Activated CD4-positive, alpha-beta T cell treated with anti-CD3 and anti-CD28 coated beads, Interleukin-2, amount 50 U/mL, for 4 hours (primary cell): ENCODE data around the gene B3GNT9.

ENCODE experiments used
- DNase-seq, 2 experiments: peaks; one replicate each; pipeline ENCODE4 v3.0.0-alpha.2; 2020

The B3GNT9 gene

DNA sequence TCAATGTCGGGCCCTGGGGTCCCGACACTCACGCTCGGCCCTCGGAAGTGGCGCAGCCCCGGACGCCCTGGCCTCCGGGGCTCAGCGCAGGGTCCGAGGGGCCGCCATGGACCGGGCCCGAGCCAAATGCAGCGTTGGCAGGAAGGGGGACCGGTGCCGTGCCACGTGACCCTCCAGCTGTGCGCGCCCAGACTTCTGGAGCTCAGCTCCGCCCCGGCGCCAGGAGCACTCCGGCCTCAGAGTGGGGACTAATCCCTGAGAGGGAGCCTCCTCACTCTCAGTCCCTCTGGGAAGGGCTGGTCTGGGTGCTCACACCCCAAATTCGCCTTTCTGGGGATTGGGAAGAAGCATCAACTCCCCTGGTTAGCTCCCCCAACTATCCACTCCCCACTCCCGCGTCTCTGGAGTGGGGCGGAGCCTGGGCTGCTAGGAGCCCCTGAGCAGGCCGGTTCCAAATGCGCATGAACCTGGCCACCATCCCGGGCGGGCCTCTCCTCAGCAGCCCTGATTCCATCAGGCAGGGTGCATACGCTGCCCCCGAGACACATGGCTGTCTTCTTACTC, at the start of gene B3GNT9:
B3GNT9 (minus strand) TSS at position 166 of the 564 bp plus-strand sequence. CDS start 513 bp downstream, outside the sequence.
- DNase-seq, result no peak

DNA sequence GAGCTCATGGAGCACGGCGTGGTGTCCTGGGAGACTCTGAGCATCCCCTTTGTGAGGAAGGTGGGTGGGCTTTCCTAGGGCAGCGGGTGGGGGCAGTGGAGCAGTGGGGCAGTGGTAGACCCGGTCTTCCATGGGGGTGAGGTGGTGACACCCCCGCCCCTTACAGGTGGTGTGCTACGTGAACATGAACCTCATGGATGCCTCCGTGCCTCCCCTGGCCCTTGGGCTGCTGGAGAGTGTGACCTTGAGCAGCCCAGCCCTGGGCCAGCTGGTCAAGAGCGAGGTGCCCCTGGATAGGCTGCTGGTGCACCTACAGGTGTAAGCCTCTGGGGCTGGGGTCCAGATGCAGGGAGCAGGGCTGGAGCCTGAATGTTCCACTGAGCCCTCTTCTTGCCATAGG, 49.7 kb upstream of the B3GNT9 start:
- DNase-seq, result no peak

DNA sequence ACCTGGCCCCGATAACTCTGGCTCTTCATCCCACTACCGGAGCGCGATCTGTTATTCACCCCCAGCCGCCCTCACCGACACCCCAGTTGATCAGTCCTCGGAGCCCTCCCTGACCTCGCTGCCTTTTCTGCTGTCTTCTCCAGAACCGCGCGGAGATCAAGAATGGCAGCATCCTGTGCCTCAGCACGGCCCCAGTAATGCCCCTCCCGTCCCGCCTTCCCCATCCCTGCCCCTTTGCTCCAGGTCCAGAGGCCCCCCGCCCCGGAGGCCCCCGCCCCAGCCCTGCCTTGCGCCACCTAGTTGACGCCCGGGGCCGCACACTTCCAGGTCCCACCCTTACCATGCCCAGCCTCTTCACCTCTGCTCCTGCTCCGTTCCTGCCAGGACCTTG, 49.0 kb upstream of the B3GNT9 start:
- no peak for DNase-seq

- no peak for DNase-seq
Observed at GRCh38 chr16:67199011-67199807, 48.4 kb upstream of the B3GNT9 start, which contains the start of gene ELMO3. Gene ELMO3, plus strand, starts transcription at chr16:67199131. Its CDS starts 196 bp downstream, at chr16:67199327.

DNA sequence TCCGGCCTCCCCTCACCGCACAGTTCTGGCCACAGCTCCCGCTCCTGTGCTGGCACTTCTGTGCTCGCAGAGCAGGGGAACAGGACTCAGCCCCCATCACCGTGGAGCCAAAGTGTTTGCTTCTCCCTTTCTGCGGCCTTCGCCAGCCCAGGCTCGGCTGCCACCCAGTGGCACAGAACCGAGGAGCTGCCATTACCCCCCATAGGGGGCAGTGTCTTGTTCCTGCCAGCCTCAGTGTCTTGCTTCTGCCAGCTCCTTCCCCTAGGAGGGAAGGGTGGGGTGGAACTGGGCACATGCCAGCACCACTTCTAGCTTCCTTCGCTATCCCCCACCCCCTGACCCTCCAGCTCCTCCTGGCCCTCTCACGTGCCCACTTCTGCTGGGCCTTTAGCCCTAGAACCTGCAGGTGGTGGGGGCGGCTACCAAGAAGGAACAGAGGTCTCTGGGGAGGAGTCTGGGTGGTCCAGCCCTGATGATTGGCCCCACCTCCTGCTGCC, 47.5 kb upstream of the B3GNT9 start:
- DNase-seq, result no peak

DNA sequence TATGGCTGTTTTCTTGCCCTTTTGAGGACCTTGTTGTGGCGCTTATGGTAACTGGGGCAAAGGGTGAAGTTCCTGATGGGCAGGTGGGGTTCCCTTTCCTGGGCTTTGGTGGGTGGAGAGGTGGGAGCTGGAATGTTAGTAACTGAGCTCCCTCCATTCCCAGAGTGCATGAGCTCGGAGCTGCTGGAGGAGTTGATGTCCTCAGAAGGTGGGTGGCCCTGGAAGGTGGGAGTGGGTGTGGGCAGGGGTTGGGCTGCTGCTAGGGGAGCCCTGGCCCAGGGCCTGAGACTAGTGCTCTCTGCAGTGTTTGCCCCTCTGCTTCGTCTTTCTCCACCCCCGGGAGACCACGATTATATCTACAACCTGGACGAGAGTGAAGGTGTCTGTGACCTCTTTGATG, 46.9 kb upstream of the B3GNT9 start:
- no peak for DNase-seq

DNA sequence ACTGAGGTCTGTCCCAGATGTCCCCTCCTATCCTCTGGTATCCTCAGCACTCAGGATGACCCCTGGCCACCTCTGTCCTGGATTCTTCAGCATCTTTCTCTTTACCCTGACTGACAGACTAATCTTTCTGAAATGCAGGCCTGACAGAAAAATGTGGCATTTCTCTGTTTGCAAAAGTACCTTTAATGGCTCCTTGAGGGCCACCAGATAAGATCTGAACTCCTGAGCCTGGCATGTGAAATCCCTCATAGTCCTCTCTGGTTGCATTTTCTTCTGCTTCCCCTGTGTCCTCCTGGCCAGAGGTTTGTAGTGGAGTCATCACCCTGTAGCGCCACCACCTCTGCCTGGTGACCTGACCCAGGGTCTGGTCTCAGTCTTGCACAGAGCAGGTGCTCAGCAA, 46.1 kb upstream of the B3GNT9 start:
- DNase-seq, result no peak

GRCh38 chr16:67195676-67196075, 44.9 kb upstream of the B3GNT9 start:
- no peak for DNase-seq

GRCh38 chr16:67194260-67194659, 43.5 kb upstream of the B3GNT9 start:
- DNase-seq, result no peak

DNA sequence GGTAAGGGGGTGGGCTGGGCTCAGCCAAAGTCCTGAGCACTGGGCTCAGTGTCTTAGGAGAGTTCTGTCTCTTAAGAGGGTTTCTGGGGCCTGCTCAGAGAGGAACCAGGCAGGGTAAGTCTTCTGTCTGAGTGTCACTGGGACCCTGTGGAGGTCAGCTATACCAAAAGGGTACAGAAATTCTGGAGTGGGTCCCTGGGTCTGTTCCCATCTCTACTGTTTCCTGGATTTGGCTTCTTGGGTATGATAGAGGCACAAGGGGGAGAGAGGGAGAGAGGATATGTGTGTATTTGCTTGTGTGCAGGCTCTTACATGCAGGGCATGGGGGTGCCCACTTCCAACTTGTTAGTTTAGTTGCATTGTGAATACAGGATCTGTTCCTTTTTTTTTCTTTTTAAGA, 42.7 kb upstream of the B3GNT9 start:
- DNase-seq, result no peak

GRCh38 chr16:67192781-67193361, 42.1 kb upstream of the B3GNT9 start:
- DNase-seq, result no peak

GRCh38 chr16:67191995-67192681, 41.3 kb upstream of the B3GNT9 start, which contains the start of gene E2F4:
Gene E2F4, plus strand, starts transcription at chr16:67192155. Its CDS starts 73 bp downstream, at chr16:67192228.
- peak; percentile 77 to 81 for DNase-seq

DNA sequence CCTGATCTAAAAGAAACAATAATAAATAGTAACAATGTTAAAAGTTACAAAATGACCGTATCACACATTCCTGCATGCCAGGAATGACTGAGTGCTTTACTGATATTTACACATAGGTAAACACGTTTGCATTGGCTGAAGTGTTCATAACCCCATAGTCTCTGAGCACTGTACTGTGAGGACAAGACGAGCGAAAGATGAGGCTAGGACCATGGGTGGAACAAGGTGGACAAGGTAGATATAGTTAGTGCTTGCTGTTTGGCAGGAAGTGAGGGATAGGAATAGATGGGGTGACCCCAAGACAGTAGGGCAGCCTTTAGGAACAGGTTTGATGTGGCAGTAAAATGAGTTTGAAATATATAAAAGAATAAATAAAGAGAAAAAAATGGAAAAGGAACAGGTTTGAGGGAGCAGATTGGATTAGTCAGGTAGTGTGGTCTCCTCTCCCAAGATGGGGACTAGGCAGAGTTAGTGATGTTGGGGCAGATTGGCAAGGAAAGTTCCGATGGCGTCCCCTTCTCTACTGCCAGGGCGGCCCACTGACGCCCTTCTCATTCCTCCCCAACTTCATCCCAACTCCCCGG, 40.7 kb upstream of the B3GNT9 start:
- DNase-seq, result no peak

- DNase-seq, result no peak
Observed at GRCh38 chr16:67190448-67191399, 39.9 kb upstream of the B3GNT9 start.

GRCh38 chr16:67190041-67190440, 39.2 kb upstream of the B3GNT9 start, which contains the start of gene EXOC3L1:
Gene EXOC3L1, minus strand, starts transcription at chr16:67190136. Its CDS starts 460 bp downstream, at chr16:67189676.
- no peak for DNase-seq

DNA sequence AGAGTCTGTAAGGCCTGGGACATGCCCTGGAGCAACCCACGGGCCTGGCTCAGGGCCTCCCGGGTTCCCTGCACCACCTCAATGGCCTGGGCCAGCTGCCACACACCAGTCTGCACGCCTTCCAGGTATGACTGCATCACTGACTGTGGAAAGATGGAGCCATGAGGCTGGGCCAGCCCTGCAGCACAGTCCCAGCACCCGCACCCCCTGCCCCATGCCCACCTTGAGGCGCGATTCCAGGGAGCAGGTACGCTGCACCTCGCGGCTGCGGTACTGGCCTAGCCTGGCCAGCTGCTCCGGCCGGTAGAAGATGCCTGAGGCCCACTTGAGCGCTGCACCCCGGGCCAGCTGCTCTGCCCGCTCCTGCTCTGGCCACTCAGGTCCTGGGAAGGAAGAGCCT, 38.0 kb upstream of the B3GNT9 start:
- DNase-seq, result no peak

GRCh38 chr16:67188323-67188722, 37.5 kb upstream of the B3GNT9 start:
- DNase-seq, result no peak

GRCh38 chr16:67187175-67187890, 36.5 kb upstream of the B3GNT9 start:
- no peak for DNase-seq

DNA sequence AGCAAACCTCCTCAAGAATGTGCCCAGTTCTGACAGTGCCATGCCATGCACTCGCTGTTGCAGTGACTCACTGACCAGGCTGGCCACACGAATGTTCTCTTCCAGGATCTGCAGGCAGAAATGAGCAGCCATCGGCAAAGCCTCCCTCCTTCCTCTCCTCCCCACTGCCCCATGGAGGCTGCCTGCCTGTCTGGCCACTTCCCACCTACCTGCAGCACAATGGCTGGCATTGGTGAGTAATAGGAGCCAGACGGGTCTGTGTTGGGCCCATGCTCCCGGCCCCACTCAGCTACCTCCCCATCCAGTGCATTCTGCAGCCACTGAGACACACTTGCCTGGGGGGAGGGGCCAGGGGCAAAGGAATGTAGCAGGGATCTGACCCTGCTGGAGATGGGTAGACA, 35.8 kb upstream of the B3GNT9 start:
- DNase-seq, result no peak

DNA sequence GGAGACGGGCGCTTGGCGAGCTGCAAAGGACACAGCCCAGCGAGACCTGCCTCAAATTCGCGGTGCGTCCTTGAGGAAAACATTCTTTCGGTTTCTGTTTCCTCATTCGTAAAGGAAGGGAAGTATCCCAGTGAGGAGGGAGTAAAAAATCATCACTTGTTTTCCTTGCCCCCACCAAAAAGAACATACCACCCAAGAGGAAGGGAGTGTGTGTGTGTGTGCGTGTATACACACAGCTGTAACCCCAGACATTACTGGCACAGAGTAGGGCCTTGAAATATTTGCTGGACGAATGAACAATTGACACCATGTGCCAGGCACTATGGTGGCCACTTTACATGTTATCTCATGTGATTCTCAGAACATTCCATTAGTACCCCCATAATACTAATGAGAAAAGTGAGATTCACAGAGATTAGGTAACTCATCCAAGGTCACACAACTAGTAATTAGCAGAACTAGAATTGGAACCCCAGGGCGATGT, 34.9 kb upstream of the B3GNT9 start:
- DNase-seq, result no peak
